GM12801 (cell line): ENCODE measurements around the gene DIO3.

Experiments used
- CTCF ChIP-seq: IDR thresholded peaks from one replicate; pipeline ENCODE4 v1.5.1; 2011; ENCODE audit warnings: control low read depth; ENCODE audit not compliant: insufficient read length; ENCODE audit errors: extremely low read depth

Gene DIO3

DNA sequence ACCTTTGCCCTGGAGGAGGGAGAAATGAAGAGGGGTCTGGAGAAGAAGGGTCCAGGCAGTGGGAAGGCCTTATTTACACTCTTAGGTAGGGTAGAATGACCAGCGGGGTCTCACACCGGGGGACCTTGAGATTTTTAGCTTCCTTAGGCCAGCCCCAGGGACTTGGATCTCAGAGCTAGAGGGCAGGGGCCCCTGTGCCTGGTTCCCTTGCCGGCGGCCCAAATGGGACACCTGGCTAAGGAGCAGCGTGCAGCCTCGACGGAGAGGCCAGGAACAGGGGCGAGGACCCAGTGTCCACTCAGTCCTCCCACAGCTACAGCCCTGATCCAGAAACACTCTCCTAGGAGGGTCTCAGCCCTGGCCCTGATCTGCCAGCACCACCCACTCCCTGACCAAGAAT lies 41.8 kb downstream of the DIO3 start:
- TF ChIP-seq CTCF = no peak

DNA sequence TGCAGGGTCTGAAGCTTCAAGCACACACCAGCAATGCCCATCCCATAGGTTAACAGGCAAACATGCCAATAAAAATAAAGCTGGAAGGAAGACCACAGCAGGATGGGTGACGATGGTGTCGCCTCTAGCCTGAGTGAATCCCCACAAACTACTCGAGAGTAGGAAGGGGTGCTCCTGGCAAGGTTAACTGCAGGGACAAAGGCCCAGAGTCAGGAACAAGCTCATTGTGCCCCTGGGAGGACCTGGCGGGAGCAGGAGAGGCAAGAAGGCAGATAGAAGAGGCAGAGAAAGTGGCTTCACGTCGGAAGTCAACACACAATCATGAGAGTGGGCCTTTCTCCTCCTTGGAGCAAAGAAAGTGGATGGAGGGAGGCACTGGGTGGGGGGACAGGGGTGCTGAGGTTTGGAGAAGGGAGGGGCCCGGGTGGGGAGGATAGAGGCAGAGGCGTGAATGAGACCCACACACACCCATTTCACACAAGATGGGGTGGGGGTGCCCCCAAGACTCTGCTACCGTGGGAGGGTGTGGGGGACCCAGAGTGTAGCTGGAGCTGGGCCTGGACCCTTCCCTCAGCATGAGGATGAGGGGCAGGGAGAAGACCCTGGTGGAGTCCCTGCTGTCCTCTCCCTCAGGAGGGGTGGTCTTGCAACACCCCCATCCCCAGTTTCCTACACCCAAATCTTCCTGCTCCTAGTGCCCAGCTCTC lies 43.1 kb downstream of the DIO3 start:
- TF ChIP-seq CTCF = no peak

DNA sequence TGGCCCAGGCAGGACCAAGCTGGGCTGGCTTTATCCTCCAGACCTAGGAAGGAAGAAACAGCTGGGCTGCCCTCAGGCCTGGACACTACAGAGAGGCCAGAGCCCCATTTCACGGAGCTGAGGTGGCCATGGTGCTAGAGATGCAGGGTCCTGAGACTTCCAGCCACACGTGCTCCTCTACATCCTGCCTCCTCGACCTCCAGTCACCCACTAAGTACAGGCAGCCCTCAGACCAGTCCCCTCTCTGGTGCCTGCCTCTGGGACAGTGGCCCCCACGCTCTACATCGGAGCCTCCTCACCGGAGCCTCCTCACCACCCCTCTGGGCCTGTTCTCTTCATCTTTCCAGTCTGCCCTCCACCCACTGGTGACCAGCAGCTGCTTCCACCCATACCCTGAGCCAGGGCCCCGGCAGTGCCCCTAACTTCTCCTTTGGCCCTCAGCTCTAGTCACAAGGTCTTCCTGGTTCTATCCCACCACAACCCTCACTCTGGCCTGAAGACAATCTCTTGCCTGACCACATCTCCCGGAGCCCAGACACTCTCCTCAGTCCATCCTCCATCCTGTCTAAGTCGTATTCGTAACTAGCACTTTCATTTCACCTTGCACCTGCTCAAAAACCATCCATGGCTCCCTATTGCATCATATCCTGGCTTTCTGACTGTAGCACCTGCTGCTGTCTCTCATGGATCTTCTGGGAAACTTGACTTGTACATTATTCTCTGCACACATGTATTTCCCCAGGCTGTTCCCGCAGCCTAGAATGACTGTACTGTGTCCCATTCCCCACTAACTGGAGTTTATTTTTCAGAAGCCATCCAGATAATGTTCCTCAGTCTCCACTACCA lies 43.9 kb downstream of the DIO3 start:
- TF ChIP-seq CTCF = no peak

- no peak for TF ChIP-seq CTCF
Measured at GRCh38 chr14:101605836-101606235, 44.5 kb downstream of the DIO3 start.
